BLaER1 (cell line): ENCODE measurements around the gene ZNRF3.
A peak's percentile ranks its signal among the peaks of the same experiment; 100 is the strongest.

ENCODE experiments used
- H3K27ac ChIP-seq: shearing (Covaris generic); formaldehyde crosslinking; 2 replicates; pipeline ENCODE4 v1.8.1; 2022
- H3K27me3 ChIP-seq: shearing (Covaris generic); formaldehyde crosslinking; 2 replicates; pipeline ENCODE4 v1.8.1; 2022
- H3K36me3 ChIP-seq: shearing (Covaris generic); formaldehyde crosslinking; 2 replicates; pipeline ENCODE4 v1.8.1; 2022
- H3K4me1 ChIP-seq: shearing (Covaris generic); formaldehyde crosslinking; 2 replicates; pipeline ENCODE4 v1.8.1; 2022
- H3K4me2 ChIP-seq: shearing (Covaris generic); formaldehyde crosslinking; 2 replicates; pipeline ENCODE4 v1.8.1; 2022
- H3K4me3 ChIP-seq: shearing (Covaris generic); formaldehyde crosslinking; 2 replicates; pipeline ENCODE4 v1.8.1; 2022
- H3K9ac ChIP-seq: shearing (Covaris generic); formaldehyde crosslinking; 2 replicates; pipeline ENCODE4 v1.8.1; 2022
- H3K9me3 ChIP-seq: shearing (Covaris generic); formaldehyde crosslinking; 2 replicates; pipeline ENCODE4 v1.8.1; 2022
- H4K20me1 ChIP-seq: shearing (Covaris generic); formaldehyde crosslinking; 2 replicates; pipeline ENCODE4 v1.8.1; 2022
- Cebpa-rat ChIP-seq: shearing (Covaris generic); IDR thresholded peaks from 2 replicates; pipeline ENCODE4 v1.8.1; 2022

ZNRF3 gene

GRCh38 chr22:28978863-28979796, 95.8 kb downstream of the ZNRF3 start:
- H3K4me1 ChIP-seq = peaks cover 36% of the 10 kb centered on the region
- no peaks in the 10 kb centered on the region for H3K27me3 ChIP-seq
- no peak overlapping the region for H3K9ac ChIP-seq
- H3K4me2 ChIP-seq = no peak overlapping the region
- peaks cover 77% of the 10 kb centered on the region for H4K20me1 ChIP-seq
- no peak overlapping the region for H3K27ac ChIP-seq
- H3K36me3 ChIP-seq = no peaks in the 10 kb centered on the region
- no peak for TF ChIP-seq Cebpa-rat
- no peaks in the 10 kb centered on the region for H3K9me3 ChIP-seq
- no peak overlapping the region for H3K4me3 ChIP-seq

GRCh38 chr22:28980326-28980725, 97.0 kb downstream of the ZNRF3 start:
- Histone ChIP-seq H3K4me2 (no peak overlapping the region), H3K4me3 (no peak overlapping the region), H4K20me1 (peaks cover 80% of the 10 kb centered on the region)

DNA sequence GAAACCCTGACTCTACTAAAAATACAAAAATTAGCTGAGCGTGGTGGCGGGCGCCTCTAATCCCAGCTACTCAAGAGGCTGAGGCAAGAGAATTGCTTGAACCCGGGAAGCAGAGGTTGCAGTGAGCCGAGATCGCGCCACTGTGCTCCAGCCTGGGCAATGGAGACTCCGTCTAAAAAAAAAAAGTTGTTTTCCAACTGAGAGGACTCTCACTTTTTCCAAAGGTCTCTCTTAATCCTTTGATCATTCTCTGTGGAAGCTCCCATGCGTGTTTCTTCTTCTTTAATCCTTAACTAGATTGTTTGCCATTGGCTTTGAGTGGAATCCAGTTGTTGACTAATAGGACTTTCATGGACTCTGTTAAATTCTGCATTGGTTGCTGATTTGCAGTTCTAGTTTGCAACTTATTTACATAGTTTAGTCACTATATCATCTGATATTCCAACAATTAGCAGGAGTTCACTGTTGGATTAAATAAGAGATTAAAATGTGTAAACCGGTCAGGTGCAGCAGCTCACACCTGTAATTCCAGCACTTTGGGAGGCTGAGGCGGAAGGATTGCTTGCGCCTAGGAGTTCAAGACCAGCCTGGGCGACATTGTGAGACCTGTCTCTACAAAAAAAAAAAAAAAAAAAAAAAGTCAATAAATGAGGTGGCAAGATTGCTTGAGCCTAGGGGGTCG, 98.6 kb downstream of the ZNRF3 start:
- no peak for TF ChIP-seq Cebpa-rat
- Histone ChIP-seq H3K9ac (no peak overlapping the region), H3K9me3 (peaks cover 11% of the 10 kb centered on the region), H4K20me1 (peaks cover 71% of the 10 kb centered on the region), H3K27me3 (no peaks in the 10 kb centered on the region), H3K4me2 (0 out of 2 replicates have a peak overlapping the region, but pooled peaks have one; percentile 52), H3K4me3 (no peak overlapping the region), H3K36me3 (peaks cover 3% of the 10 kb centered on the region), H3K4me1 (peaks cover 35% of the 10 kb centered on the region), H3K27ac (no peak overlapping the region)

More at GRCh38 chr22:28980326-28980725, 97.0 kb downstream of the ZNRF3 start:
- Histone ChIP-seq H3K36me3 (no peaks in the 10 kb centered on the region), H3K9me3 (peaks cover 8% of the 10 kb centered on the region), H3K27me3 (no peaks in the 10 kb centered on the region), H3K27ac (no peak overlapping the region), H3K9ac (no peak overlapping the region), H3K4me1 (peaks cover 36% of the 10 kb centered on the region)
- TF ChIP-seq Cebpa-rat = no peak

- Histone ChIP-seq H3K4me1 (peaks cover 22% of the 10 kb centered on the region), H3K27ac (no peak overlapping the region), H3K4me2 (peak overlapping the region; percentile 52)
Measured at GRCh38 chr22:28983190-28983589, 99.8 kb downstream of the ZNRF3 start.

GRCh38 chr22:28983788-28984441, 100.5 kb downstream of the ZNRF3 start:
- peaks cover 51% of the 10 kb centered on the region for H4K20me1 ChIP-seq
- no peak overlapping the region for H3K27ac ChIP-seq
- H3K9ac ChIP-seq = no peak overlapping the region
- no peak overlapping the region for H3K4me3 ChIP-seq
- 0 out of 2 replicates have a peak overlapping the region, but pooled peaks have one; percentile 52 for H3K4me2 ChIP-seq
- H3K4me1 ChIP-seq = peaks cover 21% of the 10 kb centered on the region
- peaks cover 11% of the 10 kb centered on the region for H3K9me3 ChIP-seq
- no peak for TF ChIP-seq Cebpa-rat
- peaks cover 23% of the 10 kb centered on the region for H3K36me3 ChIP-seq
- H3K27me3 ChIP-seq = no peaks in the 10 kb centered on the region

More at GRCh38 chr22:28983190-28983589, 99.8 kb downstream of the ZNRF3 start:
- Histone ChIP-seq H3K4me3 (no peak overlapping the region), H3K36me3 (peaks cover 15% of the 10 kb centered on the region), H4K20me1 (peaks cover 58% of the 10 kb centered on the region), H3K27me3 (no peaks in the 10 kb centered on the region), H3K9ac (no peak overlapping the region), H3K9me3 (peaks cover 11% of the 10 kb centered on the region)
- TF ChIP-seq Cebpa-rat = no peak

DNA sequence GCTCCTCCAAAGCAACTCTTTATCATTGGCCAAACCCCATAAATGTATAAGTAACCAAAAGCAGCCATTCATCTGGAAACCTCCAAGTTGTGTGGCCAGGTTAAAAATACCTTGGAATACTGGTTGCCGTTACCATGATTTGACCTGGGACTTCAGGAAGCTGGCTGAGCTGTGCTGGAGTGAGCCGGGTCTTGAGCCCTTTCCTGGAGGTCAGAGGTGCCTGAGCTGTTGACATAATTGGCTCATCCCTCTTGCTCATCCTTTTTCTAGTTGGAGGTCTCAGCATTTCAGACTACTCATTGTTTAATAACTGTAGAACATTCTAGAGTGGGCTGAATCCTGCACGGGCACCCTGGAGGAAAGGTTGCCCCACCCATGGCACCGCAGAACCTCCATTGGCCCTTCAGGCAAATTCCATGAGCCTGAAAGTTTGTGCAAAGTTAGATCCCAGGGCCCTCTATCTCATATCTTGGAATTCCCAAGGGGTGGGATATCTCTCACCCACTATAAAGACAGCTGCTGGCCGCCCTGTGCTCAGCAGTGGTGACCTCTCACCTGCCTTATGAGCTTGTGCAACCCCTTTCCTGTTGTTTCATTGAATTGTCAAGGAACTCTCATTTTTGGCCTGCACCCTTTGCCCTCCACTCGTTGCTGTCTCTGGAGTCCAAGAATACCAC, 101.2 kb downstream of the ZNRF3 start:
- no peak overlapping the region for H3K4me3 ChIP-seq
- TF ChIP-seq Cebpa-rat = no peak
- no peak overlapping the region for H3K4me2 ChIP-seq
- H4K20me1 ChIP-seq = peaks cover 44% of the 10 kb centered on the region
- H3K27ac ChIP-seq = no peak overlapping the region
- no peaks in the 10 kb centered on the region for H3K27me3 ChIP-seq
- no peak overlapping the region for H3K9ac ChIP-seq
- peaks cover 27% of the 10 kb centered on the region for H3K4me1 ChIP-seq
- H3K36me3 ChIP-seq = peaks cover 28% of the 10 kb centered on the region
- peaks cover 11% of the 10 kb centered on the region for H3K9me3 ChIP-seq

- H3K4me1 ChIP-seq = peaks cover 27% of the 10 kb centered on the region
- TF ChIP-seq Cebpa-rat = no peak
- H3K9ac ChIP-seq = no peak overlapping the region
- no peak overlapping the region for H3K4me3 ChIP-seq
- H3K27me3 ChIP-seq = no peaks in the 10 kb centered on the region
- no peak overlapping the region for H3K4me2 ChIP-seq
- peaks cover 37% of the 10 kb centered on the region for H4K20me1 ChIP-seq
- peaks cover 38% of the 10 kb centered on the region for H3K36me3 ChIP-seq
- H3K27ac ChIP-seq = no peak overlapping the region
- H3K9me3 ChIP-seq = peaks cover 11% of the 10 kb centered on the region
Measured at GRCh38 chr22:28985581-28986290, 102.4 kb downstream of the ZNRF3 start.

DNA sequence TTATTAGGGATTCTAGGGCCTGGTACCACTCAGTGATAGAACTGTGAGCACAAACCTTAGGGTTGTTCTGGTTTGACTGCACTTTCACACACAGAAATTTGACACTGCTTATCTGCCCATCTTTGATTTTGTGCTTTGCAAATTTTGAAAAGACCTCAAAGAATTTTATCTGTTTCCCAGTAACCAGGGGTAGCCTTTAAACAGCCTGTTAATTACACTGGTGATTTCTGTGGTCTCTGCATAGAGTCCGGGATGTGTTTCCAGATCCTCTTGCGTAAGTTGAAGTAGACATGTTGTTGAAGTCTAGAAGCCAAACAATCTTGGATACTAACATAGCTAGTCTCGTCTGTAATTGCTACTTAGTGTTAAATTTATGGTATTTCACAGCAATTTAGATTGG, 103.0 kb downstream of the ZNRF3 start:
- no peak for TF ChIP-seq Cebpa-rat
- H3K4me1 ChIP-seq = peaks cover 27% of the 10 kb centered on the region
- no peak overlapping the region for H3K9ac ChIP-seq
- no peak overlapping the region for H3K4me2 ChIP-seq
- peaks cover 32% of the 10 kb centered on the region for H4K20me1 ChIP-seq
- H3K9me3 ChIP-seq = peaks cover 11% of the 10 kb centered on the region
- H3K36me3 ChIP-seq = peaks cover 45% of the 10 kb centered on the region
- no peak overlapping the region for H3K27ac ChIP-seq
- H3K4me3 ChIP-seq = no peak overlapping the region
- no peaks in the 10 kb centered on the region for H3K27me3 ChIP-seq

DNA sequence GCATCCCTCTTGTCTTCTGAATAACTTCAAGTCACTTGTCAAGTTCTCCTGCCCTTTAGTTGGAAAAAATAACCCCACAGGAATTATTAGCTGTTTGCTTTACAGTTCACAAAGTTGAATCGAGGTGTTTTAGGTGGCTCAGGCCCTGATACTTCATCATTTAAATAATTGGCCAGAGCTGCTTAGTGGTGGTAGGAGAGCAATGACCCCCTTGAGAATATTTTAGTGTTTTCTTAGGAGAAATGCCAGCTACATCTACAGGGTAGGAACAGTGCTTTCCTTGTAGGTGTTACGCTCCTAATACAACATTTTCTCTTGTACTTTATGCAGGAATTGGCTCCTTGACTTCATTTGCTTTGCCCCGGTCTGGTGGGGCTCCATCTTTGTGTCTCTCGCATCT, 105.1 kb downstream of the ZNRF3 start:
- no peak for TF ChIP-seq Cebpa-rat
- Histone ChIP-seq H3K27me3 (no peaks in the 10 kb centered on the region), H4K20me1 (peaks cover 11% of the 10 kb centered on the region), H3K9me3 (peaks cover 11% of the 10 kb centered on the region), H3K27ac (no peak overlapping the region), H3K9ac (no peak overlapping the region), H3K4me2 (no peak overlapping the region), H3K4me1 (peaks cover 12% of the 10 kb centered on the region), H3K36me3 (peaks cover 61% of the 10 kb centered on the region), H3K4me3 (no peak overlapping the region)
